Chondrocyte (in vitro differentiated cells): Measurements from ENCODE around the gene LAMP2. TPM values are rescaled to one million over a fixed set of nuclear protein-coding genes. Genes with fewer than 3 reads are reported as not detected.

Source experiments
- DNase-seq: peaks from one replicate; pipeline ENCODE4 v3.0.0; 2021; ENCODE audit warnings: mixed read lengths, low spot score
- H3K27ac Mint-ChIP-seq: one replicate; pipeline ENCODE4 v1.8.0; 2021; ENCODE audit warnings: mild to moderate bottlenecking, moderate library complexity, mixed read lengths; ENCODE audit not compliant: unreplicated experiment
- H3K27me3 Mint-ChIP-seq: 2 replicates; pipeline ENCODE4 v1.8.0; 2021; ENCODE audit warnings: low read depth, mixed read lengths
- H3K36me3 Mint-ChIP-seq: 2 replicates; pipeline ENCODE4 v1.8.0; 2021; ENCODE audit warnings: low read depth, mixed read lengths
- H3K4me1 Mint-ChIP-seq: 2 replicates; pipeline ENCODE4 v1.8.0; 2021; ENCODE audit warnings: low read depth, mild to moderate bottlenecking, mixed read lengths
- H3K4me3 Mint-ChIP-seq: one replicate; pipeline ENCODE4 v1.8.0; 2021; ENCODE audit warnings: mild to moderate bottlenecking, moderate library complexity, mixed read lengths; ENCODE audit not compliant: unreplicated experiment
- H3K9me3 Mint-ChIP-seq: 2 replicates; pipeline ENCODE4 v1.8.0; 2021; ENCODE audit warnings: low read depth, mixed read lengths
- CTCF ChIP-seq: fragments of 200-600 bp; sonication (generic); IDR thresholded peaks from 2 replicates; pipeline ENCODE4 v1.5.0; 2021; ENCODE audit warnings: antibody characterized with exemption, mild to moderate bottlenecking, moderate library complexity
- total RNA-seq: library from RNA; stranded (reverse); gene quantifications from 3 replicates; pipeline ENCODE4 v1.2.1, GENCODE V29; 2021

Gene LAMP2
- total RNA-seq, 1 donor from 2014 or later, result 157 TPM

GRCh38 chrX:120468479-120468824 is 644 bp downstream of the LAMP2 start:
- Mint-ChIP-seq H3K4me3 (peak overlapping the region; percentile 95), H3K9me3 (no peaks in the 10 kb centered on the region), H3K27me3 (no peaks in the 10 kb centered on the region), H3K4me1 (peaks cover 19% of the 10 kb centered on the region), H3K27ac (peak overlapping the region; percentile 97), H3K36me3 (peaks cover 2% of the 10 kb centered on the region)
- no peak for DNase-seq
- TF ChIP-seq CTCF, result no peak

GRCh38 chrX:120468071-120468470 is 1.0 kb downstream of the LAMP2 start:
- peak overlapping the region; percentile 95 for H3K4me3 Mint-ChIP-seq
- no peak for DNase-seq
- no peaks in the 10 kb centered on the region for H3K9me3 Mint-ChIP-seq
- H3K27ac Mint-ChIP-seq, result peak overlapping the region; percentile 97
- H3K27me3 Mint-ChIP-seq, result no peaks in the 10 kb centered on the region
- peaks cover 21% of the 10 kb centered on the region for H3K4me1 Mint-ChIP-seq
- H3K36me3 Mint-ChIP-seq, result peaks cover 2% of the 10 kb centered on the region
- TF ChIP-seq CTCF, result no peak

- H3K4me3 Mint-ChIP-seq, result no peak overlapping the region
- DNase-seq, result no peak
Observed at GRCh38 chrX:120464411-120464810, 4.7 kb downstream of the LAMP2 start.

GRCh38 chrX:120463241-120463640 is 5.9 kb downstream of the LAMP2 start:
- H3K27me3 Mint-ChIP-seq, result no peaks in the 10 kb centered on the region
- H3K9me3 Mint-ChIP-seq, result no peaks in the 10 kb centered on the region

More at GRCh38 chrX:120464411-120464810, 4.7 kb downstream of the LAMP2 start:
- H3K4me1 Mint-ChIP-seq, result peaks cover 21% of the 10 kb centered on the region
- H3K36me3 Mint-ChIP-seq, result peaks cover 2% of the 10 kb centered on the region
- H3K9me3 Mint-ChIP-seq, result no peaks in the 10 kb centered on the region
- no peaks in the 10 kb centered on the region for H3K27me3 Mint-ChIP-seq
- H3K27ac Mint-ChIP-seq, result no peak overlapping the region
- TF ChIP-seq CTCF, result no peak

GRCh38 chrX:120462370-120462769 is 6.7 kb downstream of the LAMP2 start:
- Mint-ChIP-seq H3K27ac (no peak overlapping the region), H3K9me3 (no peaks in the 10 kb centered on the region), H3K4me1 (peaks cover 19% of the 10 kb centered on the region), H3K36me3 (no peaks in the 10 kb centered on the region), H3K4me3 (no peak overlapping the region), H3K27me3 (no peaks in the 10 kb centered on the region)
- DNase-seq, result no peak
- TF ChIP-seq CTCF, result no peak

More at GRCh38 chrX:120463241-120463640, 5.9 kb downstream of the LAMP2 start:
- H3K27ac Mint-ChIP-seq, result no peak overlapping the region
- no peak overlapping the region for H3K4me3 Mint-ChIP-seq
- TF ChIP-seq CTCF, result no peak
- H3K36me3 Mint-ChIP-seq, result no peaks in the 10 kb centered on the region
- DNase-seq, result no peak
- H3K4me1 Mint-ChIP-seq, result peaks cover 21% of the 10 kb centered on the region
